Testis (tissue), 3 donors: ENCODE results near the gene CDH13. TPM values are rescaled to one million over a fixed set of nuclear protein-coding genes. Genes with fewer than 3 reads are reported as not detected.

Experiments
- DNase-seq: peaks from one replicate; pipeline ENCODE4 v3.0.0-alpha.2; 2019
- H3K27ac ChIP-seq, 2 donors: fragments of 200-600 bp; sonication (generic); one replicate each; pipeline ENCODE4 v1.5.1; 2019
- H3K27me3 ChIP-seq: fragments of 200-600 bp; sonication (generic); one replicate; pipeline ENCODE4 v1.5.1; 2019
- H3K36me3 ChIP-seq: fragments of 200-600 bp; sonication (generic); one replicate; pipeline ENCODE4 v1.5.1; 2017; ENCODE audit warnings: low read depth; ENCODE audit errors: missing control alignments
- H3K4me1 ChIP-seq: fragments of 200-600 bp; sonication (generic); one replicate; pipeline ENCODE4 v1.5.1; 2019
- H3K4me3 ChIP-seq, 2 donors: fragments of 200-600 bp; sonication (generic); one replicate each; pipeline ENCODE4 v1.5.1; 2017 to 2019
- H3K9me3 ChIP-seq: fragments of 200-600 bp; sonication (generic); one replicate; pipeline ENCODE4 v1.5.1; 2017
- POLR2A ChIP-seq: fragments of 450-650 bp; IDR thresholded peaks from one replicate; pipeline ENCODE4 v1.6.1; 2017; ENCODE audit warnings: antibody characterized with exemption, mild to moderate bottlenecking, moderate library complexity
- WGBS, 2 donors: methylation state at CpG; one replicate each; pipeline ENCODE4 v1.1.5; 2018; 5-methylcytosine and 5-hydroxymethylcytosine counted together
- intact Hi-C: fragments of 100-400 bp; cut with DNase I; formaldehyde crosslinking; loops from one replicate; pipeline ENCODE4 v1.15.1; 2023; ENCODE audit warnings: low total_unique reads
- polyA plus RNA-seq: library from polyadenylated mRNA; stranded (reverse); fragments of 350-450 nt; fragmentation: Illumina TruSeq; extraction: RNeasy Lipid Tissue Mini Kit (QIAGEN cat#74804); gene quantifications from one replicate; pipeline ENCODE4 v1.2.3, GENCODE V29; 2014; ENCODE audit warnings: low read depth, low replicate concordance; ENCODE audit not compliant: insufficient read depth
- total RNA-seq, 2 donors: library from RNA; depleted of rRNA; stranded (reverse); fragments of >200 nt; gene quantifications; one replicate each; pipeline ENCODE4 v1.2.3, GENCODE V29; 2016
- TF ChIP-seq, protein P1 (sequence below), 3 experiments: fragments of 450-650 bp in 2 of 3; fragments of 200-600 bp in 1 of 3; sonication (generic) in 1 of 3; IDR thresholded peaks; one replicate each; pipeline ENCODE4 v1.5.1; 2016 to 2019; ENCODE audit warnings: antibody characterized with exemption in 3 of 3, mild to moderate bottlenecking in 2 of 3, moderate library complexity in 1 of 3

The CDH13 gene
- total and polyA plus RNA-seq, 3 donors from 2014 or later, result 1.2 to 11.1 (median 2.0) TPM

DNA sequence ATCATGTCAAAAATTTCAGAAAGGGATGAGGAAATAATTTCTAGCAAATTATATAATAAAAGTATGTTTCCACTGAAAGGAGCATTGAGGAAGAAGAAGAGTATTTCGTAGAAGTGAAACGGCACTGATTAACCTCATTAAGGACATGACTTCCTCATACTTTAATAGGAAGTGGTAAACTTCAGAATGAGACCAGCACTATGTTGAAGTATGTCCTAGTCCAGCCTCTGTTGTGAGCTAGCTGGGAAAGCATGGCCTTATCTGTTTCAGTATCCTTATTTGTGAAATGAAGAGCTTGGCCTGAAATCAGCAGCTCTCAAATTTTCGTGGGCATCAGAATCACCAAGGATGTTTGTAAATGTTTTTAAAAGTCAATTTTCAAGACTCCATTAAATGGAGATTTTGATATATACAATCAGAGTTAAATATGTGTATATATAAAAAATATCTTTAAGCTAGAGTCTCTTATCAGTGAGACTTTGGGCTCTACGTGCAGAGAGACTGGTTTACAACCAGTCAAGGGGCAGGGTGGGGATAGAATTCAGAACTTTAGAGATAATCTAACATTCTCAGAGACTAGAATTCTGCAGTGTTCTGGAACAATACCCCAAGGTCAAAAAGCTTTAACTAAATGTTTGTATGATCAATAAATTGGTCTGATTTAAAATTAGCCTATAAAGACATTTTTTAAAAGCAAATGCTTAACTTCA, 365.4 kb downstream of the CDH13 start:
- Histone ChIP-seq H3K4me3 (no peak overlapping the region), H3K9me3 (no peaks in the 10 kb centered on the region), H3K4me1 (no peaks in the 10 kb centered on the region), H3K36me3 (no peaks in the 10 kb centered on the region), H3K27me3 (no peaks in the 10 kb centered on the region), H3K27ac (no peak overlapping the region)
- no peak for TF ChIP-seq POLR2A
- TF ChIP-seq, protein P1, sequence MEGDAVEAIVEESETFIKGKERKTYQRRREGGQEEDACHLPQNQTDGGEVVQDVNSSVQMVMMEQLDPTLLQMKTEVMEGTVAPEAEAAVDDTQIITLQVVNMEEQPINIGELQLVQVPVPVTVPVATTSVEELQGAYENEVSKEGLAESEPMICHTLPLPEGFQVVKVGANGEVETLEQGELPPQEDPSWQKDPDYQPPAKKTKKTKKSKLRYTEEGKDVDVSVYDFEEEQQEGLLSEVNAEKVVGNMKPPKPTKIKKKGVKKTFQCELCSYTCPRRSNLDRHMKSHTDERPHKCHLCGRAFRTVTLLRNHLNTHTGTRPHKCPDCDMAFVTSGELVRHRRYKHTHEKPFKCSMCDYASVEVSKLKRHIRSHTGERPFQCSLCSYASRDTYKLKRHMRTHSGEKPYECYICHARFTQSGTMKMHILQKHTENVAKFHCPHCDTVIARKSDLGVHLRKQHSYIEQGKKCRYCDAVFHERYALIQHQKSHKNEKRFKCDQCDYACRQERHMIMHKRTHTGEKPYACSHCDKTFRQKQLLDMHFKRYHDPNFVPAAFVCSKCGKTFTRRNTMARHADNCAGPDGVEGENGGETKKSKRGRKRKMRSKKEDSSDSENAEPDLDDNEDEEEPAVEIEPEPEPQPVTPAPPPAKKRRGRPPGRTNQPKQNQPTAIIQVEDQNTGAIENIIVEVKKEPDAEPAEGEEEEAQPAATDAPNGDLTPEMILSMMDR (IDR thresholded peaks at IDR 0.05), result no peak
- WGBS, 2 donors, result 63 to 68% methylated on average over 4 of the region's 4 CpGs
- intact Hi-C loops, result no loop called here
- no peak for DNase-seq

DNA sequence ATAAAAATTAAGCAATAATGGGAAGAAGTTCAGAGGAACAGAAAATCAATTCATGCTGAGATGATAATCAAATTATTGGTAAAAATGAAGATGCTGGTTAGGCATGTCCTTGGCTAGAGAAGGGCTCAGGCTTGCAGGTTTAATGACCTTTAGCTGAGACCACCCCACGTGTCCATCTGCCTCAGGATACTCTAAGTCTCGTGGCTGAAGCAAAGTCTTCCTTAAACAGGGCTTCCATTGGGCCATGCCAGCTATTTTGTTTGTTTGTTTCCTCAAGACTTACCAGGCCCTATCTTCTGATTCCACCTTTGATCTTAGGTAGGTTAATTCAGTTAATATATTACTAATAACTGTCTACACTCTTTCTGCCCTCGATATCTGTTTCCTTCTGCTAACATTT, 366.0 kb downstream of the CDH13 start:
- Histone ChIP-seq H3K4me3 (no peak overlapping the region), H3K4me1 (no peaks in the 10 kb centered on the region), H3K36me3 (no peaks in the 10 kb centered on the region), H3K9me3 (no peaks in the 10 kb centered on the region), H3K27me3 (no peaks in the 10 kb centered on the region), H3K27ac (no peak overlapping the region)
- intact Hi-C loops, result no loop called here
- TF ChIP-seq POLR2A, result no peak
- TF ChIP-seq, protein P1 (IDR thresholded peaks at IDR 0.05), result no peak
- WGBS, 2 donors, result 84 to 89% methylated on average over 3 of the region's 3 CpGs
- DNase-seq, result no peak

- intact Hi-C loops, result no loop called here
- Histone ChIP-seq H3K27ac (no peak overlapping the region), H3K27me3 (no peaks in the 10 kb centered on the region), H3K4me3 (no peak overlapping the region), H3K4me1 (no peaks in the 10 kb centered on the region), H3K36me3 (no peaks in the 10 kb centered on the region), H3K9me3 (no peaks in the 10 kb centered on the region)
- WGBS, 2 donors, result 84 to 86% methylated on average over 5 of the region's 5 CpGs
- DNase-seq, result no peak
- no peak for TF ChIP-seq POLR2A
- TF ChIP-seq, protein P1 (IDR thresholded peaks at IDR 0.05), result no peak
Measured at GRCh38 chr16:82993415-82993814, 366.6 kb downstream of the CDH13 start.

- no peaks in the 10 kb centered on the region for H3K27me3 ChIP-seq
- no peak for DNase-seq
- H3K9me3 ChIP-seq, result no peaks in the 10 kb centered on the region
- TF ChIP-seq, protein P1 (IDR thresholded peaks at IDR 0.05), result no peak
- TF ChIP-seq POLR2A, result no peak
- H3K36me3 ChIP-seq, result no peaks in the 10 kb centered on the region
- H3K4me3 ChIP-seq, result no peak overlapping the region
- no peak overlapping the region for H3K27ac ChIP-seq
- 73 to 77% methylated on average over 4 of the region's 4 CpGs for WGBS, 2 donors
- no peaks in the 10 kb centered on the region for H3K4me1 ChIP-seq
- intact Hi-C loops, result no loop called here
Measured at GRCh38 chr16:82993926-82994325, 367.2 kb downstream of the CDH13 start.
